ENCODE results near the gene FOXP2.

- TF ChIP-seq GATA3 (IDR thresholded peaks at IDR 0.05; ENCODE audit: low read depth, low read length) (no peak), GATA2 (IDR thresholded peaks at IDR 0.05; ENCODE audit: low read depth, low read length) (no peak)
Observed at GRCh38 chr7:114540291-114540690, 125.7 kb downstream of the FOXP2 start.

Data from SH-SY5Y (cell line).